ENCODE results near the gene PNRC2. TPM values are rescaled to one million over a fixed set of nuclear protein-coding genes. Genes with fewer than 3 reads are reported as not detected.

The PNRC2 gene
- total and polyA plus RNA-seq, 10 of the 15 experiments (the other 5 are each of a cell fraction or from before 2014, with no cell fraction given) = 106 to 205 (median 163) TPM

DNA sequence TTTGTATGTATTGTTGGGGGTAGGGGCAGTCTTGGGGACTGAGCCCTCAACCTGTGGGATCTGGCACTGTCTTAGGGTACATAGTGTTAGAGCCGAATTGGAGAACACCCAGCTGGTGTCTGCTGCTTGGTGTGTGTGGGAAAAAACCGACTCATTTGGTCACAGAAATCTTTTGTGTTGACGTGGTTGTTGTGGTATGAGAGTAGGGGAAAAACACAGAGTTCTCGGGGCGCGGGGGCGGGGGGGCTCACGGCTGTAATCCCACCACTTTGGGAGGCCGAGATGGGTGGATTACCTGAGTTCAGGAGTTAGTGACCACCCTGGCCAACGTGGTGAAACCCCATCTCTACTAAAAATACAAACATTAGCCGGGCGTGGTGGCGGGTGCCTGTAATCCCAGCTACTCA is 35.8 kb downstream of the PNRC2 start:
- Histone ChIP-seq H3K9me3 (replicated peaks; ENCODE audit: control insufficient read depth, insufficient read depth, low read length) (no peaks in the 10 kb centered on the region; the same call in 2 of the 3 replicates), H3K4me1 (ENCODE audit: control insufficient read depth, insufficient read depth, low read length) (peaks cover 26% of the 10 kb centered on the region), H2AFZ (ENCODE audit: control insufficient read depth, low read depth, low read length) (peak overlapping the region; percentile 80), H3K4me2 (ENCODE audit: control insufficient read depth, insufficient read depth) (peak overlapping the region; percentile 57), H4K20me1 (ENCODE audit: control insufficient read depth, insufficient read depth) (no peaks in the 10 kb centered on the region), H3K27me3 (replicated peaks in 1 of 2; ENCODE audit: control insufficient read depth in 2 of 2, insufficient read depth in 2 of 2, low read length in 1 of 2) (no peaks in the 10 kb centered on the region), H3K4me3 (no peak overlapping the region; the same call in 1 of the 2 replicates), H3K9ac (ENCODE audit: control insufficient read depth, insufficient read depth, low read length) (no peak overlapping the region), H3K79me2 (ENCODE audit: control insufficient read depth, insufficient read depth, low read length) (no peaks in the 10 kb centered on the region), H3K27ac (ENCODE audit: control insufficient read depth, insufficient read depth) (0 out of 2 replicates have a peak overlapping the region, but pooled peaks have one; percentile 20), H3K36me3 (ENCODE audit: control insufficient read depth in 2 of 2, insufficient read depth in 2 of 2, low read length in 1 of 2) (no peaks in the 10 kb centered on the region)
- ChIA-PET CTCF (interaction anchor here (1.3 kb wide), 1 partner anchor 8 kb away, joined by 4 read pairs; no protein-coding TSS in a partner anchor), RAD21 (ENCODE audit: unreplicated experiment) (interaction anchor here (0.6 to 1.5 kb wide), 7 partner anchors 8 to 385 kb away, joined by 3 to 14 read pairs (median 4); partner anchors contain the start of gene SRSF10), POLR2A (interaction anchor here (0.6 to 1.6 kb wide), 4 partner anchors 8 to 304 kb away, joined by 6 to 12 read pairs (median 6); partner anchors contain the start of gene SRSF10), SMC1A (ENCODE audit: uncharacterized antibody, unreplicated experiment) (interaction anchor here (0.6 to 3.0 kb wide), 4 partner anchors 8 to 56 kb away, joined by 3 to 18 read pairs (median 5); partner anchors contain the start of gene SRSF10)
- ATAC-seq (peak; percentile 89), DNase-seq (ENCODE audit: low read depth, low spot score) (peak; percentile 50), FAIRE-seq (peak; percentile 64)
- WGBS (ENCODE audit: insufficient coverage, insufficient replicate concordance, low lambda C conversion rate, missing lambda C conversion rate) = 5% methylated on average over 12 of the region's 13 CpGs
- in situ Hi-C loops (cut with MboI) (no loop called here), intact Hi-C loops (cut with micrococcal nuclease; ENCODE audit: unreplicated experiment) (no loop called here)
- BruUV-seq (replicated peaks) = no TSS peak
- peak; percentile 34 to 62; a peak in 2 of 4 replicates for TF ChIP-seq IKZF2 (IDR thresholded peaks at IDR 0.05)
- TF ChIP-seq, protein P1, sequence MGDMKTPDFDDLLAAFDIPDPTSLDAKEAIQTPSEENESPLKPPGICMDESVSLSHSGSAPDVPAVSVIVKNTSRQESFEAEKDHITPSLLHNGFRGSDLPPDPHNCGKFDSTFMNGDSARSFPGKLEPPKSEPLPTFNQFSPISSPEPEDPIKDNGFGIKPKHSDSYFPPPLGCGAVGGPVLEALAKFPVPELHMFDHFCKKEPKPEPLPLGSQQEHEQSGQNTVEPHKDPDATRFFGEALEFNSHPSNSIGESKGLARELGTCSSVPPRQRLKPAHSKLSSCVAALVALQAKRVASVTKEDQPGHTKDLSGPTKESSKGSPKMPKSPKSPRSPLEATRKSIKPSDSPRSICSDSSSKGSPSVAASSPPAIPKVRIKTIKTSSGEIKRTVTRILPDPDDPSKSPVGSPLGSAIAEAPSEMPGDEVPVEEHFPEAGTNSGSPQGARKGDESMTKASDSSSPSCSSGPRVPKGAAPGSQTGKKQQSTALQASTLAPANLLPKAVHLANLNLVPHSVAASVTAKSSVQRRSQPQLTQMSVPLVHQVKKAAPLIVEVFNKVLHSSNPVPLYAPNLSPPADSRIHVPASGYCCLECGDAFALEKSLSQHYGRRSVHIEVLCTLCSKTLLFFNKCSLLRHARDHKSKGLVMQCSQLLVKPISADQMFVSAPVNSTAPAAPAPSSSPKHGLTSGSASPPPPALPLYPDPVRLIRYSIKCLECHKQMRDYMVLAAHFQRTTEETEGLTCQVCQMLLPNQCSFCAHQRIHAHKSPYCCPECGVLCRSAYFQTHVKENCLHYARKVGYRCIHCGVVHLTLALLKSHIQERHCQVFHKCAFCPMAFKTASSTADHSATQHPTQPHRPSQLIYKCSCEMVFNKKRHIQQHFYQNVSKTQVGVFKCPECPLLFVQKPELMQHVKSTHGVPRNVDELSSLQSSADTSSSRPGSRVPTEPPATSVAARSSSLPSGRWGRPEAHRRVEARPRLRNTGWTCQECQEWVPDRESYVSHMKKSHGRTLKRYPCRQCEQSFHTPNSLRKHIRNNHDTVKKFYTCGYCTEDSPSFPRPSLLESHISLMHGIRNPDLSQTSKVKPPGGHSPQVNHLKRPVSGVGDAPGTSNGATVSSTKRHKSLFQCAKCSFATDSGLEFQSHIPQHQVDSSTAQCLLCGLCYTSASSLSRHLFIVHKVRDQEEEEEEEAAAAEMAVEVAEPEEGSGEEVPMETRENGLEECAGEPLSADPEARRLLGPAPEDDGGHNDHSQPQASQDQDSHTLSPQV (IDR thresholded peaks at IDR 0.05) = no peak
- peak in 1 of 2 experiments; percentile 84; a peak in 2 of 3 replicates for TF ChIP-seq EGR1 (IDR thresholded peaks at IDR 0.05; ENCODE audit: borderline replicate concordance in 1 of 2, low read depth in 2 of 2, low read length in 2 of 2)
- peak; percentile 56; the same call in 1 of the 2 replicates for TF ChIP-seq IKZF1 (conservative IDR thresholded peaks at IDR 0.05)
- no peak for TF ChIP-seq TAF1 (IDR thresholded peaks at IDR 0.05; ENCODE audit: borderline replicate concordance, low read depth, low read length)
- no peak for TF ChIP-seq SREBF1 (IDR thresholded peaks at IDR 0.05; ENCODE audit: low read length)
- peak; percentile 30; the same call in 1 of the 2 replicates for TF ChIP-seq IRF4 (IDR thresholded peaks at IDR 0.05; ENCODE audit: low read depth, low read length)
- TF ChIP-seq, protein P2, sequence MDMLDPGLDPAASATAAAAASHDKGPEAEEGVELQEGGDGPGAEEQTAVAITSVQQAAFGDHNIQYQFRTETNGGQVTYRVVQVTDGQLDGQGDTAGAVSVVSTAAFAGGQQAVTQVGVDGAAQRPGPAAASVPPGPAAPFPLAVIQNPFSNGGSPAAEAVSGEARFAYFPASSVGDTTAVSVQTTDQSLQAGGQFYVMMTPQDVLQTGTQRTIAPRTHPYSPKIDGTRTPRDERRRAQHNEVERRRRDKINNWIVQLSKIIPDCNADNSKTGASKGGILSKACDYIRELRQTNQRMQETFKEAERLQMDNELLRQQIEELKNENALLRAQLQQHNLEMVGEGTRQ (IDR thresholded peaks at IDR 0.05; ENCODE audit: borderline replicate concordance, low read depth, low read length) = no peak
- TF ChIP-seq CREB1 (IDR thresholded peaks at IDR 0.05; ENCODE audit: low read depth) = 0 out of 2 replicates have a peak, but pooled peaks have one; percentile 28
- peak; percentile 80; the same call in 1 of the 2 replicates for TF ChIP-seq TCF3 (IDR thresholded peaks at IDR 0.05; ENCODE audit: borderline replicate concordance, insufficient read depth, low read depth, low read length)
- no peak for TF ChIP-seq HDAC2 (IDR thresholded peaks at IDR 0.05)
- TF ChIP-seq HDGF (IDR thresholded peaks at IDR 0.05) = peak; percentile 55; the same call in 1 of the 2 replicates
- peak; percentile 61 for TF ChIP-seq MEF2B (IDR thresholded peaks at IDR 0.05; ENCODE audit: partially characterized antibody, poor library complexity, severe bottlenecking)
- no peak for TF ChIP-seq EP300 (IDR thresholded peaks at IDR 0.05; ENCODE audit: borderline replicate concordance in 1 of 2, control insufficient read depth in 1 of 2, low read depth in 2 of 2, low read length in 2 of 2)
- TF ChIP-seq CHD1 (IDR thresholded peaks at IDR 0.05; ENCODE audit: low read depth, low read length) = no peak
- TF ChIP-seq, protein P3, sequence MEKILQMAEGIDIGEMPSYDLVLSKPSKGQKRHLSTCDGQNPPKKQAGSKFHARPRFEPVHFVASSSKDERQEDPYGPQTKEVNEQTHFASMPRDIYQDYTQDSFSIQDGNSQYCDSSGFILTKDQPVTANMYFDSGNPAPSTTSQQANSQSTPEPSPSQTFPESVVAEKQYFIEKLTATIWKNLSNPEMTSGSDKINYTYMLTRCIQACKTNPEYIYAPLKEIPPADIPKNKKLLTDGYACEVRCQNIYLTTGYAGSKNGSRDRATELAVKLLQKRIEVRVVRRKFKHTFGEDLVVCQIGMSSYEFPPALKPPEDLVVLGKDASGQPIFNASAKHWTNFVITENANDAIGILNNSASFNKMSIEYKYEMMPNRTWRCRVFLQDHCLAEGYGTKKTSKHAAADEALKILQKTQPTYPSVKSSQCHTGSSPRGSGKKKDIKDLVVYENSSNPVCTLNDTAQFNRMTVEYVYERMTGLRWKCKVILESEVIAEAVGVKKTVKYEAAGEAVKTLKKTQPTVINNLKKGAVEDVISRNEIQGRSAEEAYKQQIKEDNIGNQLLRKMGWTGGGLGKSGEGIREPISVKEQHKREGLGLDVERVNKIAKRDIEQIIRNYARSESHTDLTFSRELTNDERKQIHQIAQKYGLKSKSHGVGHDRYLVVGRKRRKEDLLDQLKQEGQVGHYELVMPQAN (conservative IDR thresholded peaks at IDR 0.05) = no peak
- peak; percentile 81; the same call in 1 of the 2 replicates for TF ChIP-seq DPF2 (IDR thresholded peaks at IDR 0.05)
